Trophoblast cell (in vitro differentiated cells and primary cell): ENCODE results near the gene MND1.

Source experiments
- DNase-seq, 2 donors: peaks; one replicate each; pipeline ENCODE4 v3.0.0-alpha.2; 2016
- H2AFZ ChIP-seq: 2 replicates; pipeline ENCODE4 v1.6.1; 2013; ENCODE audit warnings: low read length, moderate library complexity, mild to moderate bottlenecking; ENCODE audit not compliant: insufficient read depth, poor library complexity
- H2AK5ac ChIP-seq: 2 replicates; pipeline ENCODE4 v1.6.1; 2013; ENCODE audit warnings: mild to moderate bottlenecking, low read length
- H2BK120ac ChIP-seq: 2 replicates; pipeline ENCODE4 v1.6.1; 2013; ENCODE audit warnings: low read length, mild to moderate bottlenecking, moderate library complexity; ENCODE audit not compliant: insufficient read depth, poor library complexity
- H2BK12ac ChIP-seq: 2 replicates; pipeline ENCODE4 v1.6.1; 2013; ENCODE audit warnings: mild to moderate bottlenecking, low read length, moderate library complexity
- H2BK5ac ChIP-seq: 2 replicates; pipeline ENCODE4 v1.6.1; 2013; ENCODE audit warnings: low read length, low read depth, moderate library complexity, mild to moderate bottlenecking; ENCODE audit not compliant: poor library complexity
- H3K14ac ChIP-seq: 2 replicates; pipeline ENCODE4 v1.6.1; 2013; ENCODE audit warnings: mild to moderate bottlenecking, low read length
- H3K18ac ChIP-seq: 2 replicates; pipeline ENCODE4 v1.6.1; 2013; ENCODE audit warnings: mild to moderate bottlenecking, low read length
- H3K23ac ChIP-seq: 2 replicates; pipeline ENCODE4 v1.6.1; 2013; ENCODE audit warnings: low read length
- H3K27ac ChIP-seq: 2 replicates; pipeline ENCODE4 v1.5.1; 2013; ENCODE audit warnings: low read depth, mild to moderate bottlenecking, inconsistent platforms, low read length, moderate library complexity
- H3K27me3 ChIP-seq: 2 replicates; pipeline ENCODE4 v1.6.1; 2013; ENCODE audit warnings: inconsistent platforms, mild to moderate bottlenecking, low read length, moderate library complexity; ENCODE audit not compliant: insufficient read depth
- H3K36me3 ChIP-seq, 2 experiments: 1 replicate in 1 of 2; 2 replicates in 1 of 2; pipeline ENCODE4 v1.6.1; 2013; ENCODE audit warnings: low read length in 2 of 2, mild to moderate bottlenecking in 2 of 2, moderate library complexity in 1 of 2; ENCODE audit not compliant: insufficient read depth in 2 of 2, control insufficient read depth in 1 of 2
- H3K4ac ChIP-seq: 2 replicates; pipeline ENCODE4 v1.6.1; 2013; ENCODE audit warnings: low read depth, mild to moderate bottlenecking, low read length, moderate library complexity
- H3K4me1 ChIP-seq, 2 experiments: 1 replicate in 1 of 2; 2 replicates in 1 of 2; pipeline ENCODE4 v1.6.1; 2013; ENCODE audit warnings: low read length in 2 of 2, mild to moderate bottlenecking in 2 of 2, moderate library complexity in 1 of 2; ENCODE audit not compliant: insufficient read depth in 2 of 2, control insufficient read depth in 1 of 2
- H3K4me2 ChIP-seq: 2 replicates; pipeline ENCODE4 v1.6.1; 2013; ENCODE audit warnings: inconsistent platforms, mild to moderate bottlenecking, low read length, moderate library complexity
- H3K4me3 ChIP-seq: 2 replicates; pipeline ENCODE4 v1.5.1; 2013; ENCODE audit warnings: mild to moderate bottlenecking, low read depth, low read length, inconsistent platforms
- H3K79me1 ChIP-seq: one replicate; pipeline ENCODE4 v1.6.1; 2013; ENCODE audit warnings: low read length
- H3K79me2 ChIP-seq: 2 replicates; pipeline ENCODE4 v1.6.1; 2013; ENCODE audit warnings: low read length, mild to moderate bottlenecking; ENCODE audit not compliant: control insufficient read depth, insufficient read depth, poor library complexity
- H3K9ac ChIP-seq: 2 replicates; pipeline ENCODE4 v1.6.1; 2013; ENCODE audit warnings: mild to moderate bottlenecking, low read length
- H3K9me3 ChIP-seq: 2 replicates; pipeline ENCODE4 v1.6.1; 2013; ENCODE audit warnings: low read depth, mild to moderate bottlenecking, control low read depth, inconsistent platforms, low read length; ENCODE audit not compliant: insufficient read depth
- H4K12ac ChIP-seq: 2 replicates; pipeline ENCODE4 v1.6.1; 2013; ENCODE audit warnings: low read depth, mild to moderate bottlenecking, low read length, moderate library complexity
- H4K8ac ChIP-seq: 2 replicates; pipeline ENCODE4 v1.6.1; 2013; ENCODE audit warnings: low read depth, mild to moderate bottlenecking, low read length, moderate library complexity
- H4K91ac ChIP-seq: one replicate; pipeline ENCODE4 v1.6.1; 2013; ENCODE audit warnings: low read depth, mild to moderate bottlenecking, low read length, moderate library complexity
- WGBS: extraction: QIAGEN DNeasy Blood & Tissue Kit; methylation state at CpG from one replicate; pipeline ENCODE4 v1.1.7; 2013; ENCODE audit warnings: missing lambda C conversion rate; ENCODE audit not compliant: insufficient read length, insufficient coverage; ENCODE audit errors: extremely low coverage; 5-methylcytosine and 5-hydroxymethylcytosine counted together

The MND1 gene

DNA sequence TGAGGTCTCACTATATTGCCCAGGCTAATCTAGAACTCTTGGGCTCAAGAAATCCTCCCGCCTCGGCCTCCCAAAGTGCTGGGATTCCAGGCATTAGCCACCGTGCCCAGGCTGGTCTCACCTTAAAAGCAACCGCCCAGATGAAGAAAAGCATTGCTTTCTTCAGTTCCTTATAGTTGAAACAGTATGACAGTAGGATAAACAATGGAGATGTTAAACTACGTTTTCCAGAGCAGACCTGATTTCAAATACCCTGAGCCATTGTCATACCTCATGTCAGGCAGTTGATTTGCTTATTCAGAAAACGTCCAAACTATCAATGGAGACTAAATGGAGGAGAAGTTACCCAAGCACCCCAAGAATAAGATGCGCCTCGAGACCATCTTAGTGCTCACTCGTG lies 95.3 kb downstream of the MND1 start:
- Histone ChIP-seq H3K36me3 (no peaks in the 10 kb centered on the region), H3K79me1 (no peaks in the 10 kb centered on the region), H2BK5ac (no peak overlapping the region), H3K9me3 (no peaks in the 10 kb centered on the region), H3K4ac (no peak overlapping the region), H3K27ac (no peak overlapping the region), H3K23ac (no peak overlapping the region), H2BK120ac (no peak overlapping the region), H3K4me2 (no peak overlapping the region), H3K27me3 (no peaks in the 10 kb centered on the region), H3K4me1 (no peaks in the 10 kb centered on the region), H4K91ac (no peak overlapping the region), H2AFZ (no peak overlapping the region), H3K79me2 (no peaks in the 10 kb centered on the region), H2AK5ac (no peak overlapping the region), H3K9ac (no peak overlapping the region), H3K18ac (no peak overlapping the region), H3K4me3 (no peak overlapping the region), H4K12ac (no peak overlapping the region), H2BK12ac (no peak overlapping the region), H4K8ac (no peak overlapping the region), H3K14ac (no peak overlapping the region)
- no peak for DNase-seq
- no CpG with 5 or more reads among the region's 9 CpGs for WGBS

DNA sequence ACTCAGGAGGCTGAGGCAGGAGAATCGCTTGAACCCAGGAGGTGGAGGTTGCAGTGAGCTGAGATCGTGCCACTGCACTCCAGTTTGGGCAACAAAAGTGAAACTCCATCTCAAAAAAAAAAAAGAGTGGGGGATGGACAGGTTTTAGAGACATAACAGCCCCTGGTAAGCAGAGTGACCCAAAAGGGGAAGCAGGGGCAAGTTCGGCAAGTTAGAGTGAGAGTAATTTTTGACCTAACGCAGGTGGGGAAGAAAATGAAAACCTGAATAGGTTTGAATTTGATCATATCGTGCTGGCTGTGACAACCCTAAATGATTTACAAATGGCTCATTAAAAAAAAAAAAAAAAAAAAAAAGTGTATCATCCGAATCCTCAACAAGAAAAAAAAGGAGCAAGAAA lies 96.0 kb downstream of the MND1 start:
- Histone ChIP-seq H3K23ac (no peak overlapping the region), H4K12ac (no peak overlapping the region), H2AFZ (no peak overlapping the region), H3K14ac (no peak overlapping the region), H3K18ac (no peak overlapping the region), H4K91ac (no peak overlapping the region), H3K4me3 (no peak overlapping the region), H4K8ac (no peak overlapping the region), H2BK120ac (no peak overlapping the region), H3K27ac (no peak overlapping the region), H3K27me3 (no peaks in the 10 kb centered on the region), H2AK5ac (no peak overlapping the region), H3K4ac (no peak overlapping the region), H2BK5ac (no peak overlapping the region), H3K9me3 (no peaks in the 10 kb centered on the region), H3K36me3 (no peaks in the 10 kb centered on the region), H3K9ac (no peak overlapping the region), H2BK12ac (no peak overlapping the region), H3K4me1 (no peaks in the 10 kb centered on the region), H3K4me2 (no peak overlapping the region), H3K79me1 (no peaks in the 10 kb centered on the region), H3K79me2 (no peaks in the 10 kb centered on the region)
- DNase-seq, result no peak
- no CpG with 5 or more reads among the region's 6 CpGs for WGBS

DNA sequence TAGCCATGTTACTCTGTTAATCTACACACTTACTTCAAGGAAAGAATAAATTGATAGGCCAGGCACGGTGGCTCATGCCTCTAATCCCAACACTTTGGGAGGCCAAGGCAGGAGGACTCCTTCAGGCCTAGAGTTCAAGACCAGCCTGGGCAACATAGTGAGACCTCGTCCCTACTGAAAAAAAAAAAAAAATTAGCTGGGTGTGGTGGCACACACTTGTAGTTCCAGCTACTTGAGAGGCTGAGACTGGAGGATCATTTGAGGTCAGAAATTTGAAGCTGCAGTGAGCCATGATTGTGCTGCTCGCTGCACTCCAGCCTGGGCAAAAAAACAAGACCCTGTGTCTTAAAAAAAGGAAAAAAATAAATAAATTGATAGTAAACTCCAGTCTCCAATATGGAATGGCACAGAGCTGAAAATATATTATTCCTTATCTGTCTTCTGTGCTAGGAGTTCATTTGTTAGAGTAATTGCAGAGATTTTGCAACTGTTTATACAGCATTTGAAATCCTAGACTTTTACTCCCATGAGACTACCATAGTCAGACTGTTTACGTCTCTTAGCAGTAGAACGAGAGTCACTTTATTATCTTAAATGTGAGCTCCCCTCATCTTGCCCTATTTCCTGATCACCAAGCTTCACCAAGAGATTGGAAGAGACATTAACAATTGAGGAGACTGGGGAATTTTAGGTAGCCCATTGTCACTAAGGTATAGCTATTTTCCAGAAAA lies 102.9 kb downstream of the MND1 start:
- Histone ChIP-seq H3K4ac (no peak overlapping the region), H2AK5ac (no peak overlapping the region), H3K14ac (no peak overlapping the region), H2BK5ac (no peak overlapping the region), H3K18ac (no peak overlapping the region), H2AFZ (no peak overlapping the region), H3K9me3 (no peaks in the 10 kb centered on the region), H2BK12ac (peak overlapping the region; percentile 42), H4K8ac (no peak overlapping the region), H3K27me3 (no peaks in the 10 kb centered on the region), H3K27ac (no peak overlapping the region), H3K79me1 (peaks cover 14% of the 10 kb centered on the region), H3K4me2 (no peak overlapping the region), H3K9ac (no peak overlapping the region), H3K4me3 (no peak overlapping the region), H4K12ac (no peak overlapping the region), H2BK120ac (no peak overlapping the region), H4K91ac (no peak overlapping the region), H3K4me1 (peaks cover 13 to 15% of the 10 kb centered on the region in 2 experiments), H3K23ac (no peak overlapping the region), H3K36me3 (no peaks in the 10 kb centered on the region), H3K79me2 (peaks cover 1% of the 10 kb centered on the region)
- DNase-seq, result no peak
- no CpG with 5 or more reads among the region's 5 CpGs for WGBS

DNA sequence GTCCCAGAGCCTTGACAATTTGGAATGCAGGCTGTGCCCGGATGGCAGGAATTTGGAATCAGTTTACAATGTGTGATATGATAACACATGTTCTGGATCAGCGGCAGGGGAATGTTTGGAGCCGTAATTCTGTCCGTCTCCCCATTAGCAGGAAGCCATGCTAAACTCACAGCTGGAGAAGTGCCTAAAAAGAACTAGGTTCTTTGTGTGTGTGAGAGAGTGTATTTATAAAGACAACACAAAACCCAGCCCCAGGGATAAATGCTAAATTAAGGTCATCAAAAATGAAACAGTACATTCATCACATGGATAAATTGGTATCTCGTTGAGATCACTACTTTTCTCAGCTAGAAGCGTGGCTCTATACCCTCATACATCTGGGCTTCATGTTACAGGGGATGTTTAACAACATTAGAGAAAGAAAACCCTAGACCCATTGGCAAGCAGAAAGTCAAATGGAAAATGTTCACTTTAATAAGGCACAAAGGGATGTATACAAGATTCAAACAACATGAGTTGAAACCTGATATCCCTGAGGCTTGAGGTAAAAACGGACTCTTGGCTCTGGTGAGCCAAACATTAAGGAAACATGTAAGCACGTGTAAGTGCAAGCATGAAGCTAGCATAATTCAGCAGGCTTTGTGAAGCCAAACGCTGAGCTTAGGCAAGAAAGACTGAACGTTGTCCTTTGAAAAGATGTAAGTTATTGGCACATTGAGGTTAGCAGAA lies 103.7 kb downstream of the MND1 start:
- H3K18ac ChIP-seq, result no peak overlapping the region
- H3K4me3 ChIP-seq, result no peak overlapping the region
- H3K79me2 ChIP-seq, result peaks cover 1% of the 10 kb centered on the region
- no peak overlapping the region for H3K23ac ChIP-seq
- H3K4me2 ChIP-seq, result no peak overlapping the region
- peak overlapping the region; percentile 72 for H4K91ac ChIP-seq
- H3K9me3 ChIP-seq, result no peaks in the 10 kb centered on the region
- no peaks in the 10 kb centered on the region for H3K36me3 ChIP-seq
- peak overlapping the region; percentile 23 for H2BK120ac ChIP-seq
- H3K4me1 ChIP-seq, result peaks cover 16 to 18% of the 10 kb centered on the region in 2 experiments
- DNase-seq, result no peak
- WGBS, result no CpG with 5 or more reads among the region's 10 CpGs
- no peak overlapping the region for H3K14ac ChIP-seq
- H3K27me3 ChIP-seq, result no peaks in the 10 kb centered on the region
- no peak overlapping the region for H4K8ac ChIP-seq
- no peak overlapping the region for H4K12ac ChIP-seq
- H2AK5ac ChIP-seq, result no peak overlapping the region
- no peak overlapping the region for H3K4ac ChIP-seq
- no peak overlapping the region for H3K9ac ChIP-seq
- H3K27ac ChIP-seq, result no peak overlapping the region
- no peak overlapping the region for H2AFZ ChIP-seq
- no peak overlapping the region for H2BK5ac ChIP-seq
- peaks cover 14% of the 10 kb centered on the region for H3K79me1 ChIP-seq
- H2BK12ac ChIP-seq, result peak overlapping the region; percentile 90
